NAMALWA (cell line): ENCODE measurements around the gene BBIP1.
A peak's percentile ranks its signal among the peaks of the same experiment; 100 is the strongest.

Experiments
- DNase-seq: peaks from one replicate; pipeline ENCODE4 v3.0.0-alpha.2; 2015; ENCODE audit warnings: low spot score

The BBIP1 gene, protein sequence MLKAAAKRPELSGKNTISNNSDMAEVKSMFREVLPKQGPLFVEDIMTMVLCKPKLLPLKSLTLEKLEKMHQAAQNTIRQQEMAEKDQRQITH

DNA sequence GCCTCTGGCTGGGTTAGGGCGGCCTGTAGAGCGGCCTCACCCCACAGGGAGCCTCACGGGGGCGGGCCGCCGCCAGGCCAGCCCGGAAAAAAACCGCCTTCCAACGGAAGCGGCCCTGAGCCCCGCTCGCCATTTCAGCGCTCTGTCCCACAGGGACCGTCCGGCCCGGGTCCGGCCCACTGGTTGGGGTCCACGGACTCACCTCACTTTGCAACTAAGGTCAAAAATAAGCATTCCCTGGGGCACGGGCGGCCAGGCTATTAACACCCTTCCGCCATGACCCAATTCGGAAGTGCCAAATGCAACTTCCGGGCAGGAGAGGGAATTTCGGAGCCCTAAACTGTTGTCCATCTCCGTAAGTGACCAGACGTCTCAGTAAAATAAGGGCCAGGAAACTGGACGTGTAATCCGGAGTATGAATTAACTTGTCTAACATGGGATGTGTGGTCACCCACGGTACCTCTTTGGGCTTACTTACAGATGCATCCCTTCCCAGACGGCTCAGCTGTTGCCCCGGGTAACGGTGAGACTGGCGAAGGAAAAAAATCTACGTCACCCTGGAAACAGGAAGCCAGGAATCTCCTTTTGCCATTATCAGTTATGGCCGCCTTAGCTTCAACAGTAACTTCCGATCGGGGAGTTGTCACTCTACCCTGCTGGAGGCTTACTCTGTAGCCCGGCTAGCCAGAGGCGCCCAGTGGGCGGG, at the start of gene BBIP1:
TSS of gene BBIP1 (minus strand) at position 538 of the 706 bp plus-strand sequence. CDS start 1,023 bp downstream, outside the sequence.
- DNase-seq, result peak; percentile 100

DNA sequence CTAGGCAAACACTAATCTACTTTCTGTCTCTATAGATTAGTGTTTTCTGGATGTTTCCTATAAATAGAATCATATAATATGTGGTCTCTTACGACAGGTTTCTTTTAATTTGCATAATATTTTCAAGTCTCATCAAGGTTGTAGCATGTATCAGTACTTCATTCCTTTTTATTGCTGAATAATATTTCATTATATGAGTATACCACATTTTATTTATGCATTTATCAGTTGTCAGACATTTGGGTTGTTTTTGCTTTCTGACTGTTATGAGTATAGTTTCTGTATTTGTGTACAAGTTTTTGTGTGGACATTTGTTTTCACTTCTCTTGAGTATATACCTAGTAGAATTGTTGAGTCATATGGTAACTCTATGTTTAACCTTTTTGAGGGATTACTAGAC, 48.7 kb upstream of the BBIP1 start:
- DNase-seq, result no peak

DNA sequence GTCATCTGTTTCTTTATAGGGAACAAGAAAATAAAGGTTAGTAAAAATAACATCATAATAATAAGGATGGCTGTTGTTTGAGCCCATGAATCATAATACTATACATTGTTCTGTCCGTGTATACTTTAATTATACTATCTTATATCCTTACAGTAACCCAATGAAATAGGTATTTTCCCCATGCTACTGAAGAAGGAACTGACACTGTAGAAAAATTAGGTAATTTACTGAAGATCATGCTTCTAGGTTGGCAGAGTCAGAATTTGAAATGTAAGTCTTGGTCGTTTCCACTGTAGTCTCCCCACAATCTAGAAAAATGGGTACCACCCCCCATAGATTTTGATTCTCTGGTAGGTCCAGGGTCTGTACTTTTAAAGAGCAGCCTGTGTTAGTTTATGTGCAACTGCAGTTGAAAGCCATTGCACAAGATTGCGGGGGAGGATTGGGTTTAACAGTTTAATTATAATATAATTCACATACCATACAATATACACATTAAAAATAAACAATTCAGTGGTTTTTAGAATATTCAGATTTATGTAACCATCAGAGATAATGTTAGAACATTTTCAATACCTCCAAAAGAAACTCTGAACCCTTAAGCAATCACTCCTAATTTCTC, 48.1 kb upstream of the BBIP1 start:
- no peak for DNase-seq

DNA sequence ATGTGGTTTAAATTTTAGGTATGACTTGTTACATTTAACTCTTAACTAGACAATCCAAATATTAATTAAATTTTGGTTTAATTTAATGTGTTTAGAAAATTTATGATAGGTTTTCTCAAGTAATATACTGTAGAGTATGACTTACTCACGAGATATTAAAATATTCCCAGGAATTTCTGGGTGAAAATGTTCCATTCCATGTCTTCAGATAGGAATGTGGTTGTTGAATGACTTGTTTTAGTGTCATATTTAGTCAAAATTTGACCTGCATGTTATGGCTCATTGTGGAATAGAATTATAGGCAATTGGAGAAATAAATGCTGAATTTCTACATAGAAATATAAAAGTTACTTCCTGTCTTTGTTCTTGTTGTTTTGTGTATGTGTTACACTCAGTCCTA, 47.2 kb upstream of the BBIP1 start:
- DNase-seq, result no peak

DNA sequence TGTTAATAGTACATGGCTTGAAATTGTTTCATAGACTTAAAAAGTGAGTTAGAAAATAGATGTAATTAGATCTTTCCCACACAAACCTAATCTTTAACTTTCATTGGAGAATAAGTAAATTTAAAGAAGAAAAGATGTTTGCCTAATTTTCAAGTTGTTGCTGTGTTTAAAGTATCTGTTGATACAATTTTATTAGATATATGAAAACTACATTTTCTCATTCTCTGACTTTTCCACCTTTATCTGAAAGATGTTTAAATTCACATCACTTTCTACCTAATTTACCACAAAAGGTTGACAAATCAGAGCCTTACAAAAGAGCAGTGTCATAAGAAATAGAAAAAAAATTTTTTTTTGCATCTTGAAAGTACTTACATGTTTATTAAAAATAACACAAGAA, 46.2 kb upstream of the BBIP1 start:
- no peak for DNase-seq

DNA sequence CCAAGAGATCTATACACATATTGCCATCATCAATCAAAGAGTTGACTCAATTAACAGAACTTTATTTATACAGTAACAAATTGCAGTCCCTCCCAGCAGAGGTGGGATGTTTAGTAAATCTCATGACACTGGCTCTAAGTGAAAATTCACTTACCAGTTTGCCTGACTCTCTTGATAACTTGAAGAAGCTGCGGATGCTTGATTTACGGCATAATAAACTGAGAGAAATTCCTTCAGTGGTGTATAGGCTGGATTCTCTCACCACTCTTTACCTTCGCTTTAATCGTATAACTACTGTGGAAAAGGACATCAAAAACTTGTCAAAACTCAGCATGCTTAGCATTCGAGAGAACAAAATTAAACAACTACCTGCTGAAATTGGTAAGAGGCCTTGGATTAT, 45.7 kb upstream of the BBIP1 start:
- no peak for DNase-seq

DNA sequence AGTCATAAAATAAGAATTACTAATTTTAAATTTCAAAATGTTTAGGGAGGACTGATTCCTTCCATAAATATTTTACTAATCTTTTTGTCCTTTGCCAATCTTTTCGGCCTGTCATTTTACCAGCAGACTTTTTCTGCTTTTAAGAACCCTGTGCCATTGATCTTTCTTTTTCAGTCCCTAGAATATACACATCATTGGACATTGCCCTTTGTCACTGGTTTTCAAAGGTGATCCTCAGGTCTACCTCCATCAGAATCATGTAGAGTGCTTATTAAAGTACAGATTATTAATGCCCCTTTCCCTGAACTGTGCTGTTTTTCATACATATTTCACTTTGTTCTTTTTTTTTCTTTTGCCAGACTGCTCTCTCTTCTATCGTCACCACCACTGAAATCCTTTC, 44.2 kb upstream of the BBIP1 start:
- DNase-seq, result no peak

DNA sequence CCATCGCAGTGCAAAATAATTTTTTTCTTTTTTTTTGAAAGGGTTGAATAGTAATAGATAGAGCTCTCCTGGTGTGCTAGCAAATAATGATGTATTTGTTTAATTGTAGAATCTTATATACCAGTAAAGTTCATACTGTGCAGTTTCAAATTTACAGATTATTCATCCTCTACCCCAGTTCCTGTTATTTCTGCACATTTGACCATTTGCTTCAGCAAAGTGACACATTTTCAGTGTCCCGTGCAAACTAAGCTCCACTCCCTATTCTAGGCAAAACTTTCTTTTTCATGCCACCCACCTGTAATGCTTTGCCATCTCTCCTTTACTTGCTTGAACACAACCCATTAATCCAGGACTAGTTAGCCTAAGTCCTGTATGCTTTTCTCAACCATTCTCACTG, 43.5 kb upstream of the BBIP1 start:
- DNase-seq, result no peak

DNA sequence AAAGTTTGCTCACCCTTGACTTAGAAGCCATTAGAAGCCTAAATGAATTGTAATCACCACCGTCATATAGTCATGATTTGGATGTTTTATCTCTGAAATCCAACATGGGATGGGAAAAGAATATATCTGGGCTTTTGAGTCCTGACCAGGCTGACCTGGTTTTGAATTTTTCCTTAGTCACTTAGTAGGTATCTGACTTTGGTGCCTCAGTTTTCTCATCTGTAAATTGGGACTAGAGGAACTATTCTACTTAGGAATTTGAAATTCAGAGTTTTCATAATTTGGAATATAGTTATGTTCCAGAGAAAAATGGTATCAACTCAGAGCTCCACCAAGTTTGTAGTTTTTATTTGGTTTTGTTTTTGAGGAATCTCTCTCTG, 41.3 kb upstream of the BBIP1 start:
- no peak for DNase-seq

DNA sequence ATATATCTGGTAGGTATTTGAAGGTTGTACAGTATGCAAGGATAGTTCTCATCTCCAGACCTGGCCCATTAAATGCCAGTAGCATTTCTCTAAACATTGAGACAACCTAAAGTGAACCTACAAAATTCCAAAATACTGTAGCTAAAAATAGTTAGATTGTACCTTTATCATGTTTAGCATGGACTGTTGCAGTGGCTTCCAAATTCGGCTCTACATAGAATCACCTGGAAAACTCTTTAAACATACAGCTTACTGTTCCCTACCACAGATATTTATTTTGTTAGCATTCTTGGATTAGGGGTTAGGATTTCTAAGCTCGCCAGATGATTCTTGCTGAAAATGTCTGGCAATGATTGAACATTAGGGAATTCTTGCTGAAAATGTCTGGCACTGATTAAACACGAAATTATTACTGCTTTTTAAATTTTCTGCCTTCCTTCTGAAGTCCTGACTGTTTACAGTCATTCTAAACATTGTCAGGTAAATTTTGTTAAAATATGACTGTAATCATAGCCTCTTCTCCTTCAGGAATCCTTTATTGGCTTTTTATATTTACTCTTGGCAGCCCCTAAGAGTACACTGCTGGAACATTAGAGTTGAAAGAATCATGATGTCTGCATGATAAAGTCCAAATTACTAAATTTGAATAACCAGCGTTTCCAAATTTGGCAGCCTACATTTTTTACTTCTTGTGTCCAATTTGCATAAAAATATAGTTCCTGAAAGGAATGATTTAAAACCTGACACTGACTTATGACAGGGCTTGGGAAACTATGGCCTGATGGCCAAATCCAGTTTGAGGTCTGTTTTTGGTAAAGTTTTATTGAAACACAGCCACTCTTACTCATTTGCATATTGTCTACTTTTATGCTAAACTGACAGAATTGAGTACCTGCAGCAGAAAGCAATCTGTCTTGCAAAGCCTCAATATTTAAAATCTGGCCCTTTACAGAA, 40.7 kb upstream of the BBIP1 start:
- no peak for DNase-seq

DNA sequence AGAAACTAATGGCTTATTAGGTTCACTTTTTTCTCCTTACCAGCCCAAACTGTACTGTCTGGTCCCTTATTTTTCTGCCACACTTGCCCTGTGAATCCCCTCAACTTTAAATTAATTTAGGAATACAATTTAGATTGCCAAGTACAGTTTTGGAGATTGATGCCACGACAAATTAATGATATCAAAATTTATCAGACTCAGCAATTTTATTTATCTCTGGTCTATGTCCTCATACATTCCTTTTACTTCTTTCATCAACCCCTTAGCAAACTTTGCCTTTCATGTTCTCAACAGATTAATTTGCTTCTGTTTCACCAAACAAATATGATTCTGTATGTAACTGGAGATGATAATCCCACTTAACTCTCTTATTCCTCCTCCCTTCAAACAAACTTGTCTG, 38.6 kb upstream of the BBIP1 start:
- no peak for DNase-seq

DNA sequence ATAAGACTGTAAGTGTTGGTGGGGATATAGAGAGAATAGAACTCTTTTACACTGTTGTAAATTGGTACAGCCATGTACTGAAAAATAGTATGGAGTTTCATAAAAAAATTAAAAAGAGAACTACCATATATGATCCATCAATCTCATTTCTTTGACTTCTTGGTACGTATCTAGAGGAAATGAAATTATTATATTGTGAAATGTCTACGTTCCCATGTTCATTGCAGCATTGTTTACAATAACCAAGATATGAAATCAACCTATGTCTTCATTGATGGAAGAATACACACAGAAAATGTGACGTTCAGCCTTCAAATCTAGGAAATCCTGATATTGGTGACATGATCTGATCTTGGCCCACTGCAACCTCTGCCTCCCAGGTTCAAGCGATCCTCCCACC, 32.4 kb upstream of the BBIP1 start:
- no peak for DNase-seq

DNA sequence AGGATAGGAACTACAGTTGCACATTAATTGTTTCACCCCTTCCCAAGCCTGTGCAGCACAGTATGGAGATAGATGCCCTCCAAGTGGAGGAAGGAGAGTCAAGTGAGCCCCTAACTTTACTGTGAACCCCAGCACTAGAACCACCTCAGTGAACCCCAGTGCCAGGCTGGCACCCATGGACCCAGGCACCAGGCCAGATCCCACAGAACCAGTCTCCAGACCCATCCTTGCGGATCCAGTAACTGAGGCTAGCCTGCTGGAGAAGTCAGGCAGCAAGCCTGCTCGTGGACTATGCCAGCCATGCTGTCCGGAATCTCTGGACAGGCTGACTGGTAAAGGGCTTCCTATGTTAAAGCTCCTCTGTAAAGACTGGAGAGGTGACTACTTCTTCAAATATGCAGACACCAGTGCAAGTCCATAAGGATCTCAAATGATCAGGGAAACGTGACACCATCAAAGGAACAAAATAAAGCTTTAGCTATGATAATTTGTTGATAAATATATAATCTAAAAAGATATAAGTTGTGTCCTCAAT, 28.1 kb upstream of the BBIP1 start:
- no peak for DNase-seq

DNA sequence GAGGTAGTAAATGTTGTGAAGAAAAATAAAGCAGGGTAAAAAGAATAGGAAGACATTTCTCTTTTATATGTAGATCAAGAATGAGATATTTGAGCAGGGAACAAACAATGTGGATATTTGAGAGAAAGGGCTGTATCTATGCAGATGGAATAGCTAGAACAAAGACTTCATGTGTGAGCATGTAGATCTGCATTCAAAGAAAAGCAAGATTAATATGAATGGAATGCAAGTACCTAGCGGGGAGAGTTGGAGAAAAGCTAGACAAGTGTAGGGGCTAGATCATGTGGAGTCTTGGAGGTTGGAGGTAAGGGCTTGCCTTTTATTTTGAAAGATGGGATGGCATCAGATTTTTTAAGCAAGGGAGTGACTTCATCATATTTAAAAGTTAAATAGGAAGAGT, 27.5 kb upstream of the BBIP1 start:
- DNase-seq, result no peak

DNA sequence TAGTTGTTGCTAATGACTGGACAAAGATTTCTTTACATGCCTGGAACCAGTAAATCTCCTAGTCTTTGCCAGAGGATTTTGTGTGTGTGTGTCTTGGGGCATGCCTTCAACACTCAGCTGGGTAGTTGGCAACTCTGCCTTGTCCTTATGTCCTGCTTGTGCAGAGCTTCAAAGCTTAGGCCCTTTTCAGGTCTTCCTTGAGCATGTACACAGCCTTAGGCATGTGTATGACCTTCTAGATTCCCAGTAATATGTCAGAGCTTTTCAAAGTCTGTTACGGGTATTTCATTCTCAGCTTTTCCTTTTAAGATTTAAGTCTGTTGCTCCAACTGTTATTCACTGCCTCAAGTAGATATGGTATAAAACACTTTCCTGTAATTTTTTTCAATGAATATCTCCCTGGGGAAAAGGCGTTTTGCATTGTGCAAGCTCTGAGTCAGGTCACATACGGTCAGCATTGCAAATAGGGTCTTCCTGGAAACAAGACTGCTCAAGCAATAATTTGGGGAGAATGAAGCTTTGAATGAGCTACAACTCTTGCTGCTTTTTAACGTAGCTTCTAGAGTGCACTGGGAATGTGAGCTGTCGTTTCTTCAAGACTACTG, 25.9 kb upstream of the BBIP1 start:
- no peak for DNase-seq

DNA sequence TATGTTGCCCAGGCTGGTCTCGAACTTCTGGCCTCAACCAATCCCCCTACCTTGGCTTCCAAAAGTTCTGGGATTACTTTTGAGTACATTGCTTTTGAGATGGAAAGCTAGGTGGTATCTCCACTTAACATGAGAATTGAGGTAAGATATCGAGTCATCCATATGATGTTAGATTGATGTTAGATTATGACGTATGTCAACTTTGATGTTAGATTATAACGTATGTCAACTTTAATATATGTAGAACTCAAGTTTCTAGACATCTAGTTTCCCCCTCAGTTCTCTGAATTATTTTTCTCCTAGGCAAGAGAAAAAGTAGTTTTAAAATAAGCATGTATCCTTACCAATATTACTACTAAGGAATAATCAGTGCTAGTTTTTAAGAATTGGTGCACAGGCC, 20.4 kb upstream of the BBIP1 start:
- DNase-seq, result no peak

DNA sequence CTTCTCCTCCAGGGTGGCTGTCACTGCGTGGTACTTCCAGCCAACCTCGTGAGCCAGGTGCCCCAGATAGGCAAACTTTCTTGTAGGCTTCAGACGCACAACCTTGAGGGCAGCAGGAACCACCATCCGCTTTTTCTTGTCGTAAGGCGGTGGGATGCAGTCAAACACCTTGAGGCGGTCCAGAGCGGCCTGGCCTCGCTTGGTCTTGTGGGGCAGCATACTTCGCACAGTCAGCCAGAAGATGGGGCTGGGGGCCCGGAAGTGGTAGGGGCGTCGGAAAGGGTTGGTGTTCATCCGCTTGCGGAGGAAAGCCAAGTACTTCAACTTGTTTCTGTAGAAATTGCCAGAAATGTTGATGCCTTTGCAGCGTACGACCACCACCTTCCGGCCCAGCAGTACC, 17.8 kb upstream of the BBIP1 start:
- DNase-seq, result no peak

DNA sequence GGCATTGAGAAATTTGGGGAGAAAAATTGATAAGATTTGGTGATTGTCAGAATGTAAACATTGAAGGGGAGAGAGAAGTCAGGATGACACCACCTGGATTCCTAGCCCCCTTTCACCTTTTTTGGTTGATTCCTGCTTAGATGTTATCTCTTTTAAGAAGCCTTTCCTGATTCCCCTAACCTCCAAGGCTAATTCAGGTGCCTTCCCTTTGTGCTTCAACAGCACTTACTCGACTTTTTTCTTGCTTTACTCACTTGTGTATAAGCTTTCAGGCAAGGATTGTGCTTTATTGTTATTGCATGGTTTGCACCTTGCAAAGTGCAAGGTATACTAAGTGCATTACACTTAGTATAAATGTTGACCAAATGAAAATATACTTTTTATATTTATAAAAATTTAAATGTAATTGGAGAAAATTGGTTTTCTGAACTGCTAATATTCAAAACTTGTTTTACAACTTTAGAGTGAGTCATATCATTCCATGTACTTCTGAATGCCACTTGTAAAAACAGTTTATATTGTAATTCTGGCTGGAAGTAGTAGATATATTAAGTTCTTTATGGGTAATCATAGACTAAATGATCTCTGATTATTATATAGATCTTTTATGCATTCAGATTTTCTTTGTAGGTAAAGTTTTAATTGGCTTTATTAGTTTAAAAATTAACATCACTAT, 13.7 kb upstream of the BBIP1 start:
- DNase-seq, result no peak

DNA sequence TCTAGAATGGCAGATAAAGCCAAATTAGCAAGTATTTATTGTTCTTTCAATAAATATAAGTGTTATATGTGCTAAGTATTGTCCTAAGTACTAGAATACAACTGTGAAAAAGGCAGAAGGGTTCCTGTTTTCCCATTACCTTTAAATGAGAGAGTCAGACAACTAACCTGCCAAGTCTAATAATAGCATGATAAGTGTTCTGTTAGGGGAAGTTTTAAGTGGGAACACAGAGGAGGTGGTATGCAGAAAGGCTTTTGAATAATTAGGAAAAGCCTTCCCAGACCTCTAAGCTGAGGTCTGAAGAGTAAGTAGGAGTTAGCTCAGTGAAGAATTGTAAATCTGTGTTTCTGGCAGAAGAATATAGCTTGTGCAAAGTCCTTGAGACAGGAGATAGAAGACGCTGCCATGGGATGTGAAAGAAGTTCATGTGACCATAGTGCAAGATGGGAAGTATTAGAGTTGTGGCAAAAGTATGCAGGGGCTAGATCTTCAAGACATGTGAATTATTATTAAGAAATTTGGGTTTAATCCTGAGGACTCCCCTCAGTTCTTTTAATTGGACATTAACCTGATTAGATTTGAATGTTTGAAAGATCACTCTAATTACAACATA, 12.9 kb upstream of the BBIP1 start:
- no peak for DNase-seq

DNA sequence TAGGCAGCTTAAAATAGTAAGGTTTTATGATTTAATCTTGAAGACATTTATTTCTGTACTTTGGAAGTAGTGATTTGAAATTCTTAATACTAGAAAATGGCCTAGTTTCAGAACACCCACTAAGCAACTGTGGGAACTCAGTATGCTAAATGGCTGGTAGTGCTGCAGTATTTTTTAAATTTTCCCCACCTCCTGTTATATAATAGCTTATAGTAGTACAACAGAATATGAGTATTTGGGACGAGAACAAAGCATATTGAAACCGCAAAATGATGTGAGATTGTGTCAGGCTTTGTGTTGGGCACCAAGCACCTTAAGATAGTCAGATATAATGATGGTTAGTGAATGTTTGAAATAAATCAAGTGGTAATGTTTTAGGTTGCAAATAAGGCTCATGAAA, 8.5 kb upstream of the BBIP1 start:
- no peak for DNase-seq

DNA sequence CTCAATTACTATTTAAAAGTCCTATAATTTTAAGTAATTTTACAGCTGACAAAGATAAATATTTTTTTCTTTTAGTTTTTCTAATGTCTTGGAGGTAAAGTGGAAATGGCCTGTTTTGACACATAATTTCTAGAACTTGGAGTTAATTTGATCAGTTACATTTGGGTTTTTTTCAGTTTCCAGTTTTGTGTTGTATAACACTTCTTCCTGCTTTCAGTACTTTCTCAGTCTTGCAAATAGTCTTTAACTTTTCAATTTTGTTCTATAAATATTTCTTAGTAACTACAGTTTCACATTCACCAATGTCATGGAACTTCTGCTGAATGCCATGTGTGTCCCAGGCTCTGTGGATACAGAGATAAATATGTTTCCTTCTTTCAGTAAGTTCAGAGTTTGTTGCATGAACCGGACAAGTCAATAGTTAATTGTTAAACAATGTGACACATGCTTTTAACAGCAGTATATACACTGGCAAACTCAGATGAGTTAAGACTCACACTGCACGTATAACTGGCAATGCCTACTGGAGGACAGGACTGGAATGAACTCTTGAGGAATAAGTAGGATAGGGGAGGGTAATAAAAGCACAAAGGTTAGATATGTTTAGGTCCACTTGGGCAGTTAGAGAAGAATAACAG, 5.0 kb upstream of the BBIP1 start:
- DNase-seq, result no peak
